Neuronal stem cell (in vitro differentiated cells): ENCODE results near the gene FHIT.

ENCODE experiments used
- DNase-seq: peaks from one replicate; pipeline ENCODE4 v3.0.0-alpha.2; 2013; ENCODE audit warnings: low spot score
- H2AFZ ChIP-seq: one replicate; pipeline ENCODE4 v1.6.1; 2013; ENCODE audit warnings: mild to moderate bottlenecking, low read length, inconsistent platforms
- H2AK5ac ChIP-seq: 2 replicates; pipeline ENCODE4 v1.6.1; 2013; ENCODE audit warnings: low read depth, mild to moderate bottlenecking, inconsistent platforms, low read length, moderate library complexity, mixed read lengths
- H2BK120ac ChIP-seq: 2 replicates; pipeline ENCODE4 v1.6.1; 2013; ENCODE audit warnings: low read depth, mild to moderate bottlenecking, inconsistent platforms, low read length, moderate library complexity, mixed read lengths
- H2BK12ac ChIP-seq: one replicate; pipeline ENCODE4 v1.6.1; 2013; ENCODE audit warnings: low read length, inconsistent platforms
- H2BK15ac ChIP-seq: 2 replicates; pipeline ENCODE4 v1.6.1; 2013; ENCODE audit warnings: mild to moderate bottlenecking, low read length, inconsistent platforms, mixed read lengths
- H2BK5ac ChIP-seq: one replicate; pipeline ENCODE4 v1.6.1; 2013; ENCODE audit warnings: inconsistent platforms, mild to moderate bottlenecking, low read length, moderate library complexity
- H3K14ac ChIP-seq: one replicate; pipeline ENCODE4 v1.6.1; 2013; ENCODE audit warnings: low read length, inconsistent platforms
- H3K18ac ChIP-seq: 2 replicates; pipeline ENCODE4 v1.6.1; 2013; ENCODE audit warnings: low read length, inconsistent platforms
- H3K23ac ChIP-seq: 2 replicates; pipeline ENCODE4 v1.6.1; 2013; ENCODE audit warnings: low read depth, mild to moderate bottlenecking, mixed read lengths, low read length, inconsistent platforms; ENCODE audit not compliant: poor library complexity
- H3K27ac ChIP-seq: replicated peaks from 3 replicates; pipeline ENCODE4 v1.5.1; 2013; ENCODE audit warnings: low read length, inconsistent platforms
- H3K27me3 ChIP-seq, 3 experiments: 2 replicates each; pipeline ENCODE4 v1.6.1; 2013; ENCODE audit warnings: low read length in 3 of 3, mild to moderate bottlenecking in 2 of 3, inconsistent platforms in 1 of 3, low read depth in 1 of 3, mixed read lengths in 1 of 3, moderate library complexity in 1 of 3; ENCODE audit not compliant: control insufficient read depth in 3 of 3, insufficient read depth in 3 of 3
- H3K36me3 ChIP-seq, 2 donors: replicated peaks in 1 of 2; 2 replicates each; pipeline ENCODE4 v1.6.1; 2013; ENCODE audit warnings: low read length in 2 of 2; ENCODE audit not compliant: control insufficient read depth in 2 of 2, insufficient read depth in 2 of 2
- H3K4ac ChIP-seq: 2 replicates; pipeline ENCODE4 v1.6.1; 2013; ENCODE audit warnings: inconsistent platforms, mild to moderate bottlenecking, low read length, moderate library complexity
- H3K4me1 ChIP-seq, 2 donors: 1 replicate in 1 of 2; 2 replicates in 1 of 2; pipeline ENCODE4 v1.6.1; 2013; ENCODE audit warnings: low read length in 2 of 2, low read depth in 1 of 2; ENCODE audit not compliant: control insufficient read depth in 2 of 2, insufficient read depth in 1 of 2
- H3K4me2 ChIP-seq: one replicate; pipeline ENCODE4 v1.6.1; 2013; ENCODE audit warnings: mild to moderate bottlenecking, low read length, inconsistent platforms; ENCODE audit not compliant: insufficient read depth, poor library complexity, severe bottlenecking
- H3K4me3 ChIP-seq, 2 donors: 2 replicates each; pipeline ENCODE4 v1.5.1; 2013; ENCODE audit warnings: low read length in 2 of 2, mild to moderate bottlenecking in 2 of 2, inconsistent platforms in 1 of 2, moderate library complexity in 1 of 2
- H3K79me1 ChIP-seq: one replicate; pipeline ENCODE4 v1.6.1; 2013; ENCODE audit warnings: low read depth, mild to moderate bottlenecking, inconsistent platforms, low read length, moderate library complexity
- H3K9ac ChIP-seq: one replicate; pipeline ENCODE4 v1.6.1; 2013; ENCODE audit warnings: mild to moderate bottlenecking, low read depth, low read length, inconsistent platforms; ENCODE audit not compliant: poor library complexity
- H3K9me3 ChIP-seq, 2 donors: replicated peaks in 1 of 2; 2 replicates each; pipeline versions ENCODE3 to v1.6.1; 2013; ENCODE audit warnings: low read length in 2 of 2, mild to moderate bottlenecking in 2 of 2, inconsistent platforms in 1 of 2, low read depth in 1 of 2, mixed read lengths in 1 of 2, moderate library complexity in 1 of 2; ENCODE audit not compliant: control insufficient read depth in 2 of 2, insufficient read depth in 1 of 2
- H4K8ac ChIP-seq: one replicate; pipeline ENCODE4 v1.6.1; 2013; ENCODE audit warnings: low read depth, mild to moderate bottlenecking, inconsistent platforms, low read length, moderate library complexity
- H4K91ac ChIP-seq: one replicate; pipeline ENCODE4 v1.6.1; 2013; ENCODE audit warnings: low read length, low read depth, mild to moderate bottlenecking, inconsistent platforms; ENCODE audit not compliant: poor library complexity
- WGBS, 2 donors: extraction: QIAGEN DNeasy Blood & Tissue Kit; methylation state at CpG; one replicate each; pipeline ENCODE4 v1.1.7; 2013; ENCODE audit warnings: missing lambda C conversion rate in 2 of 2, mixed read lengths in 1 of 2; ENCODE audit not compliant: insufficient read length in 2 of 2, insufficient replicate concordance in 1 of 2; ENCODE audit errors: extremely low coverage in 2 of 2; 5-methylcytosine and 5-hydroxymethylcytosine counted together

Gene FHIT

GRCh38 chr3:61077551-61077950 is 173.7 kb downstream of the FHIT start:
- no peak overlapping the region for H2AK5ac ChIP-seq
- no peak overlapping the region for H3K27ac ChIP-seq
- H2BK120ac ChIP-seq = no peak overlapping the region
- WGBS, 2 donors = no CpG with 5 or more reads among the region's 1 CpG
- H3K36me3 ChIP-seq = no peaks in the 10 kb centered on the region
- H2BK15ac ChIP-seq = no peak overlapping the region
- peaks cover 17 to 28% of the 10 kb centered on the region in 2 donors for H3K4me1 ChIP-seq
- no peak overlapping the region for H4K8ac ChIP-seq
- H2BK5ac ChIP-seq = no peak overlapping the region
- H2AFZ ChIP-seq = no peak overlapping the region
- no peak overlapping the region for H3K23ac ChIP-seq
- no peak for DNase-seq
- H3K14ac ChIP-seq = no peak overlapping the region
- H3K4ac ChIP-seq = no peak overlapping the region
- no peak overlapping the region for H2BK12ac ChIP-seq
- peak overlapping the region; percentile 2 for H3K4me2 ChIP-seq
- no peak overlapping the region for H3K18ac ChIP-seq
- H3K9ac ChIP-seq = no peak overlapping the region
- no peaks in the 10 kb centered on the region for H3K27me3 ChIP-seq
- no peak overlapping the region for H4K91ac ChIP-seq
- H3K79me1 ChIP-seq = no peaks in the 10 kb centered on the region
- H3K9me3 ChIP-seq = no peaks in the 10 kb centered on the region
- no peak overlapping the region for H3K4me3 ChIP-seq

DNA sequence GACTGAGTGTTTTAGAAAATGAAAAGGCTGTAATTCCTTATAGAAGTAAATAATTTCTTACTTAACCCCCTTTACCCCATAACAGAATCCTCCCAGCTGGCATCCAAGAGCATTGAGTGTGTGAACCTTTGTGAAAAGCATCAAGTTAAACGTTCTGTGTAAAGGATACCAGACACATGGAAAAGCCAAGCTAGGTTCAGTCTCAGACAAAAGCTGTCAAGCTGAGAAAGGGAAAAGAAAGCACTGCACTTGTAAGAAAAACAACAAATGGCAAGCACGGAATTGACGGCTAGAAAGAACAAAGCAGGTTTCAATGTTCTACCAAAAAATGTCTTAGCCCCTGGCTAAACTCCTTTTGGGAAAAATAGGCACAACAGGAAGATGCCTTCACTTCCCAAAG is 176.5 kb downstream of the FHIT start:
- H3K9ac ChIP-seq = no peak overlapping the region
- H2AFZ ChIP-seq = no peak overlapping the region
- no peaks in the 10 kb centered on the region for H3K79me1 ChIP-seq
- H2BK15ac ChIP-seq = no peak overlapping the region
- no peak overlapping the region for H3K23ac ChIP-seq
- no peak overlapping the region for H2BK12ac ChIP-seq
- no peaks in the 10 kb centered on the region for H3K36me3 ChIP-seq
- H3K4me1 ChIP-seq = peaks cover 10 to 22% of the 10 kb centered on the region in 2 donors
- H3K18ac ChIP-seq = no peak overlapping the region
- WGBS, 2 donors = no CpG with 5 or more reads among the region's 3 CpGs
- DNase-seq = no peak
- H3K9me3 ChIP-seq = no peaks in the 10 kb centered on the region
- H3K4ac ChIP-seq = no peak overlapping the region
- no peak overlapping the region for H3K14ac ChIP-seq
- no peak overlapping the region for H2BK5ac ChIP-seq
- H2AK5ac ChIP-seq = no peak overlapping the region
- H4K8ac ChIP-seq = no peak overlapping the region
- H3K27ac ChIP-seq = no peak overlapping the region
- no peak overlapping the region for H4K91ac ChIP-seq
- no peak overlapping the region for H2BK120ac ChIP-seq
- H3K4me3 ChIP-seq = no peak overlapping the region
- H3K27me3 ChIP-seq = no peaks in the 10 kb centered on the region
- no peak overlapping the region for H3K4me2 ChIP-seq

DNA sequence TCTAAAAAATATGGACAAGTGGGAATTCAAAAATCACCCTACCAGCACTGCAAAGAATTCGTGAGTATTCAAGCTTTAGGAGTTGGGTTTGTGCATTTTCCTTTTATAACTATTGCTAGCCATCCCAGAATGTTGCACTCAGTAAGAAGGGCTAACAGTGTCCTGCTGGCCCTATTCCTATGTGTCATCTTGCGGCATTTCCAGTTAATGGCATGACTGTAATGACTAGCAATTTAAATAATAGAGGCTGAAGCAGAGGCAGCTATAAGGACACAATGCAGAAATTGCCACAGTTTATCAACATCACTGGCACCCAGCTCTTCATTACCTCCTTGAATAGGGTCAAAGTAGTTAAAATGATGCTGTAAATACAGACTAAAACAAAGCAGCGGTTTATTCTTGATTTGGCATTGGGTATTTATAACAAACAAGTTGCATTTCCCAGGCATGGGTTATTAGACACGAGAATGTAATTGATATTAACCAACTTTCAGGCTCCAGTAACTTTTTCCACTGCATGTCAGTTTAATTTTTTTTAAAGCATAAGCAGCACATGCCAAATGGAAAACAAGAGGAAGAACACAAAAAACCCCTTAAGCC is 177.6 kb downstream of the FHIT start:
- Histone ChIP-seq H3K79me1 (no peaks in the 10 kb centered on the region), H3K4me3 (no peak overlapping the region), H3K4ac (no peak overlapping the region), H3K9ac (no peak overlapping the region), H2BK12ac (no peak overlapping the region), H3K4me2 (no peak overlapping the region), H3K23ac (no peak overlapping the region), H3K18ac (no peak overlapping the region), H3K27me3 (no peaks in the 10 kb centered on the region), H2BK15ac (no peak overlapping the region), H3K9me3 (no peaks in the 10 kb centered on the region), H2BK120ac (no peak overlapping the region), H2AK5ac (no peak overlapping the region), H3K36me3 (no peaks in the 10 kb centered on the region), H4K91ac (no peak overlapping the region), H3K4me1 (peaks cover 10 to 20% of the 10 kb centered on the region in 2 donors), H2BK5ac (no peak overlapping the region), H4K8ac (no peak overlapping the region), H3K27ac (no peak overlapping the region), H2AFZ (no peak overlapping the region), H3K14ac (no peak overlapping the region)
- WGBS, 2 donors = no CpG with 5 or more reads among the region's 4 CpGs
- DNase-seq = no peak

- H3K18ac ChIP-seq = no peak overlapping the region
- no peak overlapping the region for H4K91ac ChIP-seq
- H2AK5ac ChIP-seq = no peak overlapping the region
- no peak overlapping the region for H2BK12ac ChIP-seq
- H3K79me1 ChIP-seq = no peaks in the 10 kb centered on the region
- H3K27ac ChIP-seq = no peak overlapping the region
- WGBS, 2 donors = no CpG with 5 or more reads among the region's 4 CpGs
- DNase-seq = no peak
- H3K4ac ChIP-seq = no peak overlapping the region
- no peak overlapping the region for H3K23ac ChIP-seq
- H2BK5ac ChIP-seq = no peak overlapping the region
- no peak overlapping the region for H2BK120ac ChIP-seq
- no peak overlapping the region for H2BK15ac ChIP-seq
- no peak overlapping the region for H2AFZ ChIP-seq
- no peak overlapping the region for H4K8ac ChIP-seq
- H3K14ac ChIP-seq = no peak overlapping the region
- no peak overlapping the region for H3K4me3 ChIP-seq
- H3K36me3 ChIP-seq = no peaks in the 10 kb centered on the region
- H3K4me1 ChIP-seq = peaks cover 0 to 10% of the 10 kb centered on the region in 2 donors
- no peaks in the 10 kb centered on the region for H3K27me3 ChIP-seq
- H3K9me3 ChIP-seq = peaks cover 0 to 2% of the 10 kb centered on the region in 2 donors
- H3K9ac ChIP-seq = no peak overlapping the region
- no peak overlapping the region for H3K4me2 ChIP-seq
Observed at GRCh38 chr3:61068084-61068483, 183.2 kb downstream of the FHIT start.
